HepG2 (cell line): Measurements from ENCODE around the gene JMJD8.
A peak's percentile ranks its signal among the peaks of the same experiment; 100 is the strongest.

Source experiments
- HES4 ChIP-seq: sonication (generic); formaldehyde crosslinking; IDR thresholded peaks from 2 replicates; pipeline ENCODE4 v1.9.0; 2021; ENCODE audit warnings: mild to moderate bottlenecking, missing genetic modification reagents, borderline replicate concordance
- POLR2A ChIP-seq, 2 experiments: IDR thresholded peaks; 2 replicates each; pipeline ENCODE4 v1.6.1; 2011; ENCODE audit warnings: low read depth in 2 of 2, low read length in 2 of 2, mild to moderate bottlenecking in 1 of 2, moderate library complexity in 1 of 2; ENCODE audit not compliant: insufficient read depth in 1 of 2

- TF ChIP-seq HES4 (CRISPR knock-in tag) = no peak
- peak in 1 of 2 experiments; percentile 32; a peak in 2 of 4 replicates for TF ChIP-seq POLR2A (IDR thresholded peaks at IDR 0.05; ENCODE audit: insufficient read depth in 1 of 2, low read depth in 2 of 2, low read length in 2 of 2)
Observed at GRCh38 chr16:674214-674881, 9.8 kb downstream of the JMJD8 start.
